Activated CD4-positive, alpha-beta T cell treated with anti-CD3 and anti-CD28 coated beads, Interleukin-2, Interleukin-6, amounts not matched to agents 100 ng/mL and 50 ng/mL, durations not matched to agents 16 hours and 8 hours (primary cell): ENCODE data around the gene ELP5.
A peak's percentile ranks its signal among the peaks of the same experiment; 100 is the strongest.

Experiments
- DNase-seq: peaks from one replicate; pipeline ENCODE4 v3.0.0-alpha.2; 2020

The ELP5 gene

DNA sequence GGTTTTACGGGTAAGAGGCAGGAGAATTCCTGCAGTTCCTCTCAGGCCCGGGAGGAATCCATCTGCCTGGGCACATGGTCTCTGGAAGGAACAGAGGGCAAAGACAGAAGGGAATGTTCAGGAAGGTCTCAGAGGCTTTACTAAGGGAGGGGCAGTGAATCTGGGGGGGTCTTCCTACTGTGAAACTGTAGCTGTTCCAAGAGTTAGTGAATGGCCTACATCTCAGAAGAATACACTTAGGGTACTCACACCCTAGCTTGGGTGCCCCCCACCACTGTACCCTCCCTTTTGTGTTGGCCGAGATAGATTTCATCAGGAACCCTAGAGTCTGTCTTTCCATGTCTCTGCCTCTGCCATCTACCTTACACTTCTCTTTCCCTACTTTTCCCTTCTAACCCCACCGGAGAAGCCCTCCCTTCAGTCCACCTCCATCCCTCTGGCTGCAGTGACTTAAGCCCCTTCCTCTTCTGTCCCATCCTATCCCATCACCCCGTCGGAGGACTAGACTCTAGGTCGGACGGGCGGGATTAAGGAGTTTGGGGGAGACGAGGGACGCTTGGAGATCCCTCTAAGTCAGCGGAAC is 32.7 kb upstream of the ELP5 start:
- no peak for DNase-seq

DNA sequence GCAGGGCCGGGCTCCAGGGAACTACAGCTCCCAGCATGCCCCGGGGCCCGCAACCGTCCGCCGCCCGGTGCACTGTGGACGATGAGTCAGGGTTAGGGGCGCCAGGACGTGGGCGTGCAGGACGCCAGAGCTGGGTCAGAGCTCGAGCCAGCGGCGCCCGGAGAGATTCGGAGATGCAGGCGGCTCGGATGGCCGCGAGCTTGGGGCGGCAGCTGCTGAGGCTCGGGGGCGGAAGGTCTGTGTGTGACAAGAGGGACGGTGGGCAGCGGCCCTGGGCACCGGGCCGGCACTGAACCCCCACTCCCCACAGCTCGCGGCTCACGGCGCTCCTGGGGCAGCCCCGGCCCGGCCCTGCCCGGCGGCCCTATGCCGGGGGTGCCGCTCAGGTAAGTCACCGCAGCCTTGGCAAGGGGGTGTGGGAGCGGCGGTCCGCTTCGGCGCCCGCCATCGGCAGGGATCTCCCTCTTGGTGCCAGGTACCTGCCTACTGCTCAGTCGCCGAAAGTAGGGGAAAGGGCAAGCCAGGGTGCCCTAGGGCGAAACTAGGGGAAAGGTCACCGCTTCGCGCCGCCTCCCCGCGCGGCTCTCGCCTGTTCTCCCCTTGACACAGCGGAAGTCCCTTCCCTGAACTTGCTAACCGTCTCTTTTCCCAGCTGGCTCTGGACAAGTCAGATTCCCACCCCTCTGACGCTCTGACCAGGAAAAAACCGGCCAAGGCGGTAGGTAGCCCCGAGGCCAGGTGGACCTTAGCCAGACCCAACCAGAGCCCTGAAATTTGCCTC is 32.0 kb upstream of the ELP5 start, which contains the start of the genes ACADVL and DLG4:
Gene ACADVL, plus strand, starts transcription at position 127 of the 781 bp plus-strand sequence. Its CDS starts 47 bp downstream, at position 174.
Gene DLG4, minus strand, starts transcription at position 25 of the 781 bp plus-strand sequence.
- DNase-seq, result peak; percentile 89

DNA sequence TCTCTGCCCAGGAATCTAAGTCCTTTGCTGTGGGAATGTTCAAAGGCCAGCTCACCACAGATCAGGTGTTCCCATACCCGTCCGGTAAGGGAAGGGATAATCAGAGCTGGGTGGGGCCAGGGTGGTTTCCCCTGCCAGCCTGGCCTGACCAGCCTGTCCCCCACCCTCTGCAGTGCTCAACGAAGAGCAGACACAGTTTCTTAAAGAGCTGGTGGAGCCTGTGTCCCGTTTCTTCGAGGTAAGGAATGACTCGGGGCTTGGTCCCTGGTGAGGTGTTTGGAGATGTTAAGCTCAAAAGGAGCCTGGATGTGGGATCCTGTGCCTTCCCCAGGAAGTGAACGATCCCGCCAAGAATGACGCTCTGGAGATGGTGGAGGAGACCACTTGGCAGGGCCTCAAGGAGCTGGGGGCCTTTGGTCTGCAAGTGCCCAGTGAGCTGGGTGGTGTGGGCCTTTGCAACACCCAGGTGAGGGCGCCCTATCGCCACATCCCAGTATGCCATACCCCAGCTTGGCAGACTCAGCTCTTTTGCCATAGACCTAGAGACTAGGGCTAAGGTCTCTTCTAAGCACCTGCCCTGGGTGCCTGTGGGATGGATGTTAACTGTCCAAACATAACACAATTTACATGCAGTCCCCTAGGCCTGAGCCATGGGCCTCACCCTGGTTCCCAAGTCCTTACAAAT is 31.3 kb upstream of the ELP5 start:
- DNase-seq, result peak; percentile 79

DNA sequence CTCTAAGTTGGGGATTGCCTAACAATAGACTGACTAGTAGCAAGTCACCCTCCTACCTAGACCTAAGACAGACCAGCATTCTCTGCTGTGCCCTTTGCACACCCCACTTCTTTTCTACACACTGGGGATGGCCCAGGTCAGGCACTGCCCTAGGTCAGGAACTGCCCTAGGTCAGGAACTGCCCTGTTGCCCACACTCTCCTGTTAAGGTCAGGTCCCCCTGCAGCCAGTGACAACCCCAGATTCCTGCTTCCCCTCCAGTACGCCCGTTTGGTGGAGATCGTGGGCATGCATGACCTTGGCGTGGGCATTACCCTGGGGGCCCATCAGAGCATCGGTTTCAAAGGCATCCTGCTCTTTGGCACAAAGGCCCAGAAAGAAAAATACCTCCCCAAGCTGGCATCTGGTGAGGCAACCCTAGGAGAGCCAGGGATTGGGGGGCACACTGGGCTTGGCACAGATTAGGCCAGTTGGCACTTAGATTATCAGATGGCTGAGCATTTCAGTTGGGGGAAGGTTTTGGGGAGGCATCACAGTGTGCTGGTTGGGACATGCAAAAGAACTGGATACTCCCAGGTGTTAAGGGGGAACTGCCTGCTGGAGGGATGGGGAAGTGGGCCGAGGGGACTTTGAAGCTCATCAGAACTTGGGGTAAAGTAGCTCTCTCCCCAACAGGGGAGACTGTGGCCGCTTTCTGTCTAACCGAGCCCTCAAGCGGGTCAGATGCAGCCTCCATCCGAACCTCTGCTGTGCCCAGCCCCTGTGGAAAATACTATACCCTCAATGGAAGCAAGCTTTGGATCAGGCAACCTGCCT is 30.5 kb upstream of the ELP5 start:
- DNase-seq, result no peak

DNA sequence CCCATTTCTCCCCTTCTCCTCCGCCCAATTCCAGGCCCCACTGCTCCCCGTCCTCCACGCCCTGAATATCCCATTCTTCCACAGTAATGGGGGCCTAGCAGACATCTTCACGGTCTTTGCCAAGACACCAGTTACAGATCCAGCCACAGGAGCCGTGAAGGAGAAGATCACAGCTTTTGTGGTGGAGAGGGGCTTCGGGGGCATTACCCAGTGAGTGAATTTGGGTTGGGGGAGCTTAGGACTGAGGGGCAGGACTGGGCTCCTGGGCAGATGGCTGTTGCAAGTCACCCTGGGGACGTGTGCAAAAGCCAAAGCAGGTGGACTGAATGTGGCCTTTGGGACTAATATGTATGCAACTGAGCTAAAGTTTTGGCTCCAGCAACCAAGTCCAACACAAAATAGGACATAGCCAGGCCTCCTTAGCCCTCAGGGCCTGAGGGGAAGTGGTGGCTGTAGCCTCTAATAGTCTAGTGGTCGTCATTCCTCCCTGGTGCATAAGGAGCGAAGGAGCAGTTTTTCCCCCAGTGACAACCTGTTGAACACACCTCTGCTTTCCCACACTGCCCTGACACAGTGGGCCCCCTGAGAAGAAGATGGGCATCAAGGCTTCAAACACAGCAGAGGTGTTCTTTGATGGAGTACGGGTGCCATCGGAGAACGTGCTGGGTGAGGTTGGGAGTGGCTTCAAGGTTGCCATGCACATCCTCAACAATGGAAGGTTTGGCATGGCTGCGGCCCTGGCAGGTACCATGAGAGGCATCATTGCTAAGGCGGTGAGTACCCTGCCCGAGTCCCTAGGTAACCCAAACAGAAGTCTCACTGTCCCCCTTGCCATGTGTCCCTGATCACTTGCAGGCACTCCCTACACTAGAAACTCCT is 29.7 kb upstream of the ELP5 start:
- DNase-seq, result no peak

DNA sequence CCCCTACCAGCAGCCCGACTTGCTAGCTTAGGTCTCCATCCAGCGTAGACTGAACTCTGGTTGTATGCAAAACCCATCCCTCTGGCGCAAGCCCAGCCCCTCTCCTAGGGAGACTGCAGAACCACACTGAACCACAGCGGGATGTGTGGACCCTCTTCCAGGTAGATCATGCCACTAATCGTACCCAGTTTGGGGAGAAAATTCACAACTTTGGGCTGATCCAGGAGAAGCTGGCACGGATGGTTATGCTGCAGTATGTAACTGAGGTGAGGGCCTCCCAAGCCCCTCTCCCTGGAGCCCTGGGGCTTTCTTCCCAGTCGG is 29.1 kb upstream of the ELP5 start:
- DNase-seq, result no peak

DNA sequence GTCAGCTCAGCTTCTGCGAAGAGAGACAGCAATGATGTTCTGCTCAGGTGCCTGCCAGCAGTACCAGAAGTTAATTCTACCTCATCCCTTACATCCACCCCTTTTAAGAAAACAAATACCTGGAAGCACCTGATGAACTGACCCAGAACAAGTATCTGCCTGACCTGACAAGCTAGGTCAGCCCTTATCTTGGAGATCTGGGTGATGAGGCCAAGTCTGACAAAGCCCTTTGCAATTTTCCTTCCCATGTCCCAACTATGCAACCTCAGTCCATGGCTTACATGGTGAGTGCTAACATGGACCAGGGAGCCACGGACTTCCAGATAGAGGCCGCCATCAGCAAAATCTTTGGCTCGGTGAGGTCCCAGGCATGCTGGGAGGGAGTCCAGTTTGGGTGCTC is 28.6 kb upstream of the ELP5 start:
- no peak for DNase-seq

DNA sequence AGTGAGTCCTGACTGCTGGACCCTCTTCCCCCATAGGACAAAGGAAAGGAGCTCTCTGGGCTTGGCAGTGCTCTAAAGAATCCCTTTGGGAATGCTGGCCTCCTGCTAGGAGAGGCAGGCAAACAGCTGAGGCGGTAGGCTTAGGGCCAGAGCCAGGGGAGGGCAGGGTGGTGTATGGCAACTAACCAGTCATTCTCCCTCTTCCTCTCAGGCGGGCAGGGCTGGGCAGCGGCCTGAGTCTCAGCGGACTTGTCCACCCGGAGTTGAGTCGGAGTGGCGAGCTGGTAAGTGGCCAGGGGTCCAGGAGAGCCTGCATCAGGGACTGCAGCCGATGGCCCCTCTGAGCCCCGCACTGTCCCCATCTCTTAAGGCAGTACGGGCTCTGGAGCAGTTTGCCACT is 27.9 kb upstream of the ELP5 start:
- DNase-seq, result no peak

DNA sequence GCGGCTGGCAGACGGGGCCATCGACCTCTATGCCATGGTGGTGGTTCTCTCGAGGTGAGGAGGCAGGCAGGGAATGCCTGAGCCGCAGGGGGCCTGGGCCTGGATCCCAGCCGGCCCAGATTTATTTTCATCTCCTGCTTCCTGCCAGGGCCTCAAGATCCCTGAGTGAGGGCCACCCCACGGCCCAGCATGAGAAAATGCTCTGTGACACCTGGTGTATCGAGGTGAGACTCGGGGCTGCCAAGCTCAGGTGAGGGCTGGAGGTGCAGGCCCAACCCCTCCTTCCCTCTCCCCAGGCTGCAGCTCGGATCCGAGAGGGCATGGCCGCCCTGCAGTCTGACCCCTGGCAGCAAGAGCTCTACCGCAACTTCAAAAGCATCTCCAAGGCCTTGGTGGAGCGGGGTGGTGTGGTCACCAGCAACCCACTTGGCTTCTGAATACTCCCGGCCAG is 27.3 kb upstream of the ELP5 start:
- DNase-seq, result no peak

DNA sequence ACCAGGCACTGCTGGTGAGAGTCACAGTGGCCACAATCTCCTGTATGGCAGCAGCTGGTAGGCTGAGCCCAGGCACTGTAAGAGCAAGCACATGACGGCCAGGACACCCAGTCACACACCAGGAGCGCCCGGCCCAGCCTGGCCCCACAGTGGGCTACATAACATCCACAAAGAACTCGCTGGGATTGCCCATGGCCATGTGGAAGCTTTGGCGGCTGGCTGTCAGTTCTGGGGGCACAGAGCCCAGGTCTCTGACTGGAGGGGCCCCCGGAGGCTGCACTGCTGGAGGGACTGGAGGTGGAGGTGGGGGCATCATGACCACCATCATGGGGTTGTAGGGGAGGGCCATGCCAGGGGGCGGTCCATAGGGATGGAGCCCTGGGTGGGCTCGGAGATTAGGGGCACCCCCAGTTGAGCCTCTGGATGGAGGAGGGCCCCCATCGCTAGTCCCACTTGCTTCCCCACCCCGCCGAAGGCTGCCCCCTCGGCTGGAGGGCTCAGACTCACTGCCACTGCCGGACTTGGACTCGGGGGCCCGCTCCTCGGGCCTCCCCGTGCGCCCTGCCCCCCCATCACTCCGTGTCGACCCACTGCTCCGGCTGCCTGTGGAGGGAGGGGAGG is 26.2 kb upstream of the ELP5 start:
- DNase-seq, result no peak

DNA sequence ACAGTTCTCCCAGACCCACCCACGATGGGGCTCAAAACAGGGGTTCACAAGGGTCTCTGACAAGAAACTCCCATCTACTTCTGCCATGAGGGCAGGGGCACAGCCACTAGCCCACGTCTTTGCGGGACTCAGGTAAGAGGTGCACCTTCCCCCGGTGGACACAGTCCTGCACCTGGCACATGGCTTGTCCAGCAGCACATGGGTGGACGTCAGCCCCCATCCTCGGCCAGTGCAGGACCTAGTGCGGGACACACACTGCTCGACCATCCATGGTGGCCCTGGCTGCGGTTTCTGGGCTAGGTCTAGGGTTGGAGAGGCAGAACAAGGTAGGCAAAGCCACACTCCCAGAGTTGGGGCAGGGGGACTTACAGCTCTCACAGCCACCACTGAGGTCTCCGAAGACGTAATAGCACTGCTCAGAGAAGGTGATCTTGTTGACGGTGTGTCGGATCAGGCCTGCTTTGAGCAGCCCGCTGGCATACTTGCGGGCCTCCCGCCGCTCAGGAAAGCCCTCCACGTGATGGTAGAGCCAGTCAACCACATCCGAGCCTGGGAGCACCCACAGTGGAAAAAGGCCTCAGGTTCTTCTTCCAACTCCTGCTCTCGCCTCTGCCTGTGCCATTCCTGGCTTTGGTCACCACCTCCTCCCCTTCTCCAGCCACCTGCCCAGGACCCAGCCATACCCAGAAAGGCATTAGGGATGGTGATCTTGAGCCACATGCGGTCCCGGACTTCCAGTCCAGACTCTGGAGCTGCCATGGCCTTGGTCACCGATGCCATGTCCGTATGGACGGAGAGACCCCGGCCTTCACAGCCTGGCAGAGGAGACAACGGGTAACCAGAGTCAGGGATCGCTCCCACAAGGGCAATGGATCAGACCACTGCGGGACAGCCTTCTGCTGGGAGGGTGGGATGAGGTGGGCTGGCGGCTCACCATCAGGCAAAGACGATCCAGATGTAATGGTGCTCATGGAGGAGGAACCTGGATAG is 25.0 kb upstream of the ELP5 start:
- no peak for DNase-seq

DNA sequence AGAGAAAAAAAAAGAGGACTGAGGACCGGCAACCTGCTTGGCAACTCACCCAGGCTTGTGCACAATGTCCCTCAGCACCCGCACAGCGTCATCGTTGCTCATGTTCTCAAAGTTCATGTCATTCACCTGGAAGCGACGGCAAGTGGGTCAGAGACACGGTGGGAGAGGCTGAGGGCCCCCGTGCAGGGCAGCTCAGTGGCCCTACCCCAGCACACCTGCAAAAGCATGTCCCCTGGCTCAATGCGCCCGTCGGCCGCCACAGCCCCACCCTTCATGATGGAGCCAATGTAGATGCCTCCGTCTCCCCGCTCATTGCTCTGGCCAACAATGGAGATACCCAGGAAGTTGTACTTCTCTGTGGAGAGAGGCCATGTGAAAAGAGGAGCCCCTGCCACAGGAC is 23.1 kb upstream of the ELP5 start:
- DNase-seq, result no peak

DNA sequence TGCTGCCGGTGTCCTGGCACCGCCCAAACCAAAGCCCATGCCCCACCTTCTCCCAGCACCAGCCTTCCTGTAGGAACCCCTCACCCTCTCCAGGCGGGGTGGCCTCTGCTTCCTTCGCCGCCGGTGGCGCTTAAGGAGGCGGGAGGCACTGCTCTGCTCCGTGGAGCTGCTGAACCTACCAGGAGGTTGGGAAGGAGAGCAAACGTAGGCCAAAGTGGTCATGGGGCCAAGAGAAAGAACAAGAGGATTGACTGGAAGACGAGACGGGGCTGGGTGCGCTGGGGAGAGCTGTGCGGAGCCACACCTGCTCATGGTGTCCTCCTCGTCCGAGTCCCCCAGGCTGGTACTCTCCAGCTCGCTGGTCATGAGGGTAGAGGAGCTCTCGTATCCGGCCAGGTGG is 22.5 kb upstream of the ELP5 start:
- DNase-seq, result no peak

DNA sequence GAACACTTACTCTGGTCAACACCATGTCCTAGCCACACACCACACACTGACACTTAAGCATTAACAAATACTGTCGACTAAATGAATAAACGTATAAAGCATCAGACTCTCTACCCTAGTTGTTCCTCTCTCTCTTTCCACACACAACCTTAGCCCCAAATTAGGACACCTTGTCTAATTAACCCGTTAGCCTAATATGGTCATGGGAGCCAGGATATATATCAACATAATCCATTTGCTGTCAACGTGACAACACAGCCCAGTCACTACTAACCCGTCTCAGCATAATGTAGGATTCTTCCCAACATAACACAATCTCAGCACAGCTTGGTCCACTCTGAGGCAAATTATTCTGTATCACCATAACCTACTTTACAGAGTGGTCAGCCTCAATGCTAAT is 19.9 kb upstream of the ELP5 start:
- no peak for DNase-seq

DNA sequence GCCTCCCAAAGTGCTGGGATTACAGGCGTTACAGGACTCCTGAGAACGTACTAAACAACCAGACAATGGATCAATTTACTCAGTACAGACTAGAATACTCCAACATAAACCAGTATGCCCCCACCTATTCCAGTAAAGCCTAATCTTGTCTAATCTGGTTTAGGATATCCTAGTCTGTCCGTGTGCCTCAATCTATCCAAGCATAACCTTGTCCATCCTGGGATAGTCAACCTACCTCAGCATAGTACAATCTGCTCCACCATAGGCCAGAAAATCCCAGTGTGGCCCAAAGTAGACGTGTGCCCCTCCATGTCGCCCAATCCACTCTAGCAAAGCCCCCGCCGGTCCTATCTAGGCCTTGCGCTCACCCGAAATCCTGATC is 18.3 kb upstream of the ELP5 start:
- DNase-seq, result no peak

DNA sequence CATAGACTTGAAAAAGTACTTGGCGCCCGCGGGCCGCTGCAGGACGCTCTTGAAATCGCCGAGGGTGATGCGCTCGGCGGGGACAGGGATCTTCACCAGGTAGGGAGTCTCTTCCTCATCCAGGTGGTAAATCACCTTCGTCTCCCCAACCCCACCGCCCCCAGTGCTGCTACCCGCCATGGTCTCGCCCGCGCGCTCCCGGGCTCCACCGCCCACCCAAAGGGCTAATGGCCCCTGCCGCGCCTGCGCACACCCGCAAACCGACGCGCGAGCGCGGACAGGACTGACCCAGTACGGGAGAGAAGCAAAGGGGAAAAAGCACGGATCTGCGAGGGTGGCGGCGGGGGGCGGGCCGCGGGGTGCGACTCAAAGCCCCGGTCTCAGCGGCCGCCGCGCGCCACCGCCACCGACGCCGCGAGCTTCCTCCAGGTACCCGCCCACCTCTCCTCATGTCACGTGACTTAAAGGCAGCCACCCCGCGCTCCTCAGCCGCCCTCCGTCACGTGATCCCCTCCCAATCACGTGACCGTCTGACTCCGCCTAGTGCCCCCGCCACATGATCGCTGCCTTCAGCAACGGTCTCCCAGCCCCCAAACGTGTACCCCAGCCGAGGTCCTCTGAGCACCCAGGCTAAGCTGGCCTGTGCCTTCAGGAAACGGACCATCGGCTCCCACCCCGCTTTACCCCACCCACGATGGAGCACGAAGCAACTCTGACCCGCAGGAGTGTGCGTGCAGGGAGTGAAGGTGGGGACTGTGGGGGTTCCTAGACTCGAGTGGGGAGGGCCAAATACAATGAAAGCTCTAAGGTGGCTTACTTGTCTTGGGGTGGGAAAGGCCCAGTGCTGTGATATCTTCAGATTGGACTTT is 17.7 kb upstream of the ELP5 start, which contains the start of gene DVL2:
Gene DVL2, minus strand, starts transcription at position 435 of the 869 bp plus-strand sequence. Its CDS starts 255 bp downstream, at position 180.
- DNase-seq, result peak; percentile 97

DNA sequence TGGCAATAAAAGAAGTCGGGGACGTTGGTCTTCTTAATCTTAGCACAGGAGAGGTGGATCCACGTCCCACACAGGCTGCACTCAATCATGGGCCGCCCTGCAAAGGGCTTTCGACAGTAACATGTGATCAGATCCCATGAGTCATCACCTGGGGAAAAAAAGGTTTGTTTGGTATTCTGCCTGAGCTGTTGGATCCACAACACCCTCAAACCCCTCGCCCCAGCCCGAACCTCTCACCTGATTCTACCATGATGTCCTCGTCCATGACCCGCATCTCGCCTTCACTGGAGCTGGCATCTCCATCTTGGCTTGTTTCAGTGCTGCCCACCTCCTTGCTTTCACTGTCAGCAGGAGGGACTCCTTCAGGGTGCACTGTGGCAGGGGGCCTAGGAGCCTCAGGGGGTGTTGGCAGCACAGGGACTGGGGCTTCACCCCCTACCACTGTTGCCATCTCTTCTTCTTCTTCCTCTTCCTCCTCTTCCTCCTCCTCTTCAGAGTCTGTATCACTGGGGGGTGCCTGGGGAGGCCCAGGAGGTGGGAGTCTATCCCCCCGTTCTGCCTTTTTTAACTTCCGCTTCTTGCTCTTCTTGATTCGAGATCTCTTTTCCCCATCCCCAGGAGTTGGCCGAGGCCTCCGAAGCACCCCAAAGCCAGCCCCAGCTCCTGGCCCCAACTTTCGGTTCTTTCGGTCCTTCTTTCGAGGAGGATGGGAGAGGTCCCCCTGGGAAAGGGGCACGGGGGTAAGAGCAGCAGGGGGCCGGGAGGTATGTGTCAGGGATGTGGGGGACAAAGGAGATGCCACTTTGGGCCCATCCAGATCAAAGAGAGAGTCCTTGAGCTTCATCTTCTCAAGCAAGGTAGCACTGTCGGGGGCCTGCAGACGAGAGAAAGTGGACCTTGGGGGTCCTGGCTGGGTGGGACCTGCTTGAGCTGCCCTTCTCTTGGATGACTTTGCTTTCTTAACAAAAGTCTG is 16.0 kb upstream of the ELP5 start:
- DNase-seq, result no peak

DNA sequence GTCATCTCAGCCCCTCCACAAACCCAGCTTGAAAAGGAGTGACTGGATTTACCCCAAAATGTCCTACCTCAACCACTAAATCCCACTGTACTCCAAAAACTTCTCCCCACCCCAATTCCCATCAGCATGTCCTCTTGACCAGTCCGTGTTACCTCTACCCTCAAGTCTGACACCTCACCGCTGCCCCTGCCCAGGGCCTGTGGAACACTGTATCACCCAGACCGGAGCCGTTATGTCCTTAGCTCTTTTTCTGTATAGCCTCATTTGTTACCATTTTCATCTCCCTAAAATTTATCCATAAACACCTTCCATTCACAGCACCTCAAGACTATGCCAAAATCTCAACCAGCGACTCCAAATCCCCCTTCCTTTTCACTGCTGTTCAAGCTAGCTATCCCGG is 15.2 kb upstream of the ELP5 start:
- DNase-seq, result no peak
